HepG2 (cell line): ENCODE results near the gene PIGZ. TPM values are rescaled to one million over a fixed set of nuclear protein-coding genes. Genes with fewer than 3 reads are reported as not detected.

Experiments
- ATAC-seq: fragments of 200-7000 bp; cut with Tn5 transposase; 3 replicates; pipeline ENCODE4 v1.9.1; 2020; ENCODE audit warnings: mild to moderate bottlenecking, moderate library complexity
- BruUV-seq: library from RNA; stranded (reverse); fragments of 400-500 nt; replicated peaks from 2 replicates; lab custom pipeline; 2021; lab: Mats Ljungman, UMichigan
- CTCF ChIA-PET: fragments of 300-600 bp; formaldehyde crosslinking; extraction: SDS; loops from one replicate; lab custom pipeline; 2021; ENCODE audit warnings: low total read pairs, inconsistent platforms, low intra/inter-chr PET ratio; lab: Yijun Ruan, JAX
- POLR2A ChIA-PET: fragments of 350-600 bp; sonication (Branson Sonifier 250); formaldehyde crosslinking; loops from one replicate; lab custom pipeline; 2020; ENCODE audit warnings: antibody characterized with exemption, inconsistent platforms; lab: Yijun Ruan, JAX
- DNase-seq: peaks from one replicate; pipeline ENCODE4 v3.0.0-alpha.2; 2015; ENCODE audit warnings: low spot score
- FAIRE-seq: peaks from 3 replicates; lab custom pipeline; 2011; peaks lifted over from hg19 to GRCh38; lab: Jason Lieb, UNC
- H2AFZ ChIP-seq: one replicate; pipeline ENCODE4 v1.6.1; 2011; ENCODE audit warnings: low read length, inconsistent platforms
- H3K27ac ChIP-seq: fragments of 300-600 bp; 3 replicates; pipeline ENCODE4 v1.8.0; 2011; ENCODE audit warnings: mixed run types, mild to moderate bottlenecking, mixed read lengths, low read length, inconsistent platforms; ENCODE audit not compliant: insufficient read depth; ENCODE audit errors: extremely low read length
- H3K27me3 ChIP-seq, 2 experiments: fragments of 200-600 bp in 1 of 2; 2 replicates in 1 of 2; 3 replicates in 1 of 2; pipeline versions ENCODE4 v1.6.0 to v1.8.0; 2011; ENCODE audit warnings: low read length in 2 of 2, mild to moderate bottlenecking in 2 of 2, moderate library complexity in 2 of 2, inconsistent platforms in 1 of 2; ENCODE audit not compliant: insufficient read depth in 2 of 2, control insufficient read depth in 1 of 2
- H3K36me3 ChIP-seq, 2 experiments: fragments of 200-600 bp in 1 of 2; replicated peaks in 1 of 2; 2 replicates in 1 of 2; 3 replicates in 1 of 2; pipeline versions ENCODE4 v1.5.1 to v1.8.0; 2011; ENCODE audit warnings: low read length in 2 of 2, inconsistent platforms in 1 of 2; ENCODE audit not compliant: insufficient read depth in 2 of 2, control insufficient read depth in 1 of 2
- H3K4me1 ChIP-seq: 2 replicates; pipeline ENCODE4 v1.5.1; 2012; ENCODE audit warnings: low read length, inconsistent platforms; ENCODE audit not compliant: insufficient read depth
- H3K4me2 ChIP-seq: 2 replicates; pipeline ENCODE4 v1.6.0; 2011; ENCODE audit warnings: low read depth, low read length, inconsistent platforms
- H3K4me3 ChIP-seq, 3 experiments: fragments of 200-600 bp in 1 of 3; sonication (generic), shearing (Covaris generic) in 1 of 3; replicated peaks in 1 of 3; 2 replicates each; pipeline ENCODE4 v1.5.1; 2011 to 2016; ENCODE audit warnings: low read length in 3 of 3, inconsistent platforms in 2 of 3, low read depth in 2 of 3, mild to moderate bottlenecking in 2 of 3, control low read depth in 1 of 3, mixed read lengths in 1 of 3; ENCODE audit not compliant: insufficient read depth in 1 of 3
- H3K79me2 ChIP-seq: one replicate; pipeline ENCODE4 v1.6.1; 2011; ENCODE audit warnings: low read length, inconsistent platforms; ENCODE audit not compliant: insufficient read depth
- H3K9ac ChIP-seq: 2 replicates; pipeline ENCODE4 v1.6.0; 2011; ENCODE audit warnings: mild to moderate bottlenecking, low read depth, low read length, inconsistent platforms; ENCODE audit not compliant: insufficient read depth
- H3K9me3 ChIP-seq: 2 replicates; pipeline ENCODE4 v1.5.1; 2012; ENCODE audit warnings: mild to moderate bottlenecking, low read length
- H4K20me1 ChIP-seq: 2 replicates; pipeline ENCODE4 v1.6.0; 2011; ENCODE audit warnings: inconsistent platforms, mild to moderate bottlenecking, low read length, moderate library complexity; ENCODE audit not compliant: insufficient read depth
- ADNP ChIP-seq: sonication (generic); formaldehyde crosslinking; IDR thresholded peaks from 2 replicates; pipeline ENCODE4 v1.4.0; 2020; ENCODE audit warnings: missing genetic modification reagents
- CSRNP2 ChIP-seq: sonication (generic); formaldehyde crosslinking; conservative IDR thresholded peaks from 2 replicates; pipeline ENCODE4 v1.8.0; 2022; ENCODE audit warnings: low read depth, missing genetic modification reagents
- SETDB1 ChIP-seq: sonication (generic); formaldehyde crosslinking; IDR thresholded peaks from 2 replicates; pipeline ENCODE4 v1.5.1; 2020; ENCODE audit warnings: missing genetic modification reagents, mild to moderate bottlenecking, borderline replicate concordance
- TBP ChIP-seq: sonication (generic); formaldehyde crosslinking; IDR thresholded peaks from 2 replicates; pipeline ENCODE4 v1.5.0; 2020; ENCODE audit warnings: missing genetic modification reagents
- ZBTB33 ChIP-seq: sonication (generic); formaldehyde crosslinking; IDR thresholded peaks from 2 replicates; pipeline ENCODE4 v1.4.0; 2020; ENCODE audit warnings: missing genetic modification reagents
- ZBTB43 ChIP-seq: sonication (generic); formaldehyde crosslinking; conservative IDR thresholded peaks from 2 replicates; pipeline ENCODE4 v1.4.0; 2020; ENCODE audit warnings: missing genetic modification reagents
- ZBTB7A ChIP-seq: sonication (generic); formaldehyde crosslinking; IDR thresholded peaks from 2 replicates; pipeline ENCODE4 v1.8.0; 2022; ENCODE audit warnings: mild to moderate bottlenecking, missing genetic modification reagents
- ZFP1 ChIP-seq: IDR thresholded peaks from 2 replicates; pipeline ENCODE4 v1.6.1; 2016
- ZNF180 ChIP-seq: sonication (generic); formaldehyde crosslinking; IDR thresholded peaks from 2 replicates; pipeline ENCODE4 v1.4.0; 2020; ENCODE audit warnings: low read depth, missing genetic modification reagents, borderline replicate concordance
- ZNF263 ChIP-seq: sonication (generic); formaldehyde crosslinking; IDR thresholded peaks from 2 replicates; pipeline ENCODE4 v1.4.0; 2020; ENCODE audit warnings: missing genetic modification reagents
- ZNF333 ChIP-seq: sonication (generic); formaldehyde crosslinking; IDR thresholded peaks from 2 replicates; pipeline ENCODE4 v1.4.0; 2020; ENCODE audit warnings: mild to moderate bottlenecking, missing genetic modification reagents, borderline replicate concordance
- ZNF790 ChIP-seq: sonication (generic); formaldehyde crosslinking; IDR thresholded peaks from 2 replicates; pipeline ENCODE4 v1.8.0; 2022; ENCODE audit warnings: missing genetic modification reagents, mild to moderate bottlenecking, borderline replicate concordance
- WGBS: methylation state at CpG from one replicate; pipeline ENCODE4 v1.1.6; 2017; ENCODE audit warnings: low lambda C conversion rate; 5-methylcytosine and 5-hydroxymethylcytosine counted together
- in situ Hi-C: cut with HindIII; loops from 2 replicates; pipeline ENCODE4 v1.10.0; 2017; ENCODE audit warnings: low pct_unique_long_range_greater_than_20kb; ENCODE audit not compliant: extremely low pct_ligation_motif_present
- intact Hi-C: fragments of 100-400 bp; cut with micrococcal nuclease; formaldehyde crosslinking; loops from one replicate; pipeline ENCODE4 v1.10.0; 2022; ENCODE audit not compliant: unreplicated experiment
- polyA plus RNA-seq, 8 experiments: library from polyadenylated mRNA; depleted of rRNA in 3 of 8; stranded (reverse) in 7 of 8; unstranded in 1 of 8; fragments of >200 nt; fragmentation: Illumina TruSeq in 4 of 8; extraction: Trizol in 4 of 8; gene quantifications; 2 replicates each; pipeline versions ENCODE4 v1.2.1 to v1.2.3, GENCODE V29; 2011 to 2016; ENCODE audit warnings: low read depth in 4 of 8, missing spikeins in 1 of 8, mixed read lengths in 1 of 8; ENCODE audit not compliant: insufficient read depth in 1 of 8
- total RNA-seq, 5 experiments: library from RNA; depleted of rRNA; stranded (reverse); fragments of >200 nt; fragmentation: Illumina TruSeq; extraction: Trizol; gene quantifications; 2 replicates each; pipeline ENCODE4 v1.2.3, GENCODE V29; 2016; ENCODE audit warnings: low read depth in 1 of 5
- TF ChIP-seq, protein P1 (sequence below): sonication (generic); formaldehyde crosslinking; IDR thresholded peaks from 2 replicates; pipeline ENCODE4 v1.4.0; 2020; ENCODE audit warnings: missing genetic modification reagents
- TF ChIP-seq, protein P2 (sequence below): sonication (generic); formaldehyde crosslinking; IDR thresholded peaks from 2 replicates; pipeline ENCODE4 v1.8.0; 2022; ENCODE audit warnings: missing genetic modification reagents, mild to moderate bottlenecking, moderate library complexity, borderline replicate concordance
- TF ChIP-seq, protein P3 (sequence below): sonication (generic); formaldehyde crosslinking; IDR thresholded peaks from 2 replicates; pipeline ENCODE4 v1.4.0; 2020; ENCODE audit warnings: mild to moderate bottlenecking, missing genetic modification reagents

Gene PIGZ
- total and polyA plus RNA-seq, 2 of the 13 experiments (the other 11 are each of a cell fraction or from before 2014, with no cell fraction given) = 4.7 to 60.5 TPM

DNA sequence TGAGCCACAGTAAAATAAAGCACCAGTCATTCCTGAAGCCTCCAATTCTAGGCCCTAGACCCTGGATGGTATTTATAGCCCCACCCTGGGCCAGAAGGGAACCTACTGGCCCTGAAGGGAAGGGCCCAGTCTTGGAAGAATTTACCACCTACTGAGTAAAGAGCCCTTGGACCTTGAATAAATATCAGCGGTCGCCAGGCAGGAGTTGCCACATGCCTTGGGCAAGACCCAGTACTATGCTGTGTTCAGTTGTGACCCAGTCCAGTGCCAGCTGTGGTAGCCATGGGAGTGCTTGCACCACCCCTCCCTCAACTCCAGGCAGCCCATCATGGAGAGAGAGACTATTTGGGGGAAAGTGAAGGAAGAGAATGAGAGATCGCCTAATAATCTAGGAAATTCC is 53.3 kb downstream of the PIGZ start:
- no peak overlapping the region for H3K4me2 ChIP-seq
- H3K9me3 ChIP-seq = no peaks in the 10 kb centered on the region
- H3K27ac ChIP-seq = peak overlapping the region; percentile 39
- H3K79me2 ChIP-seq = no peaks in the 10 kb centered on the region
- peaks cover 12% of the 10 kb centered on the region for H3K4me1 ChIP-seq
- CTCF ChIA-PET = no interaction called here
- POLR2A ChIA-PET = interaction anchor here (0.9 kb wide), 1 partner anchor 27 kb away, joined by 7 read pairs; the partner anchor contains the start of gene NCBP2
- H3K36me3 ChIP-seq = peaks cover 4 to 14% of the 10 kb centered on the region in 2 experiments
- H3K9ac ChIP-seq = no peak overlapping the region
- 95% methylated on average over 3 of the region's 3 CpGs for WGBS
- intact Hi-C loops (no loop called here), in situ Hi-C loops (no loop called here)
- H3K27me3 ChIP-seq = no peaks in the 10 kb centered on the region
- no peak overlapping the region for H3K4me3 ChIP-seq
- no peak overlapping the region for H2AFZ ChIP-seq
- FAIRE-seq = no peak
- no TSS peak for BruUV-seq
- no peaks in the 10 kb centered on the region for H4K20me1 ChIP-seq
- DNase-seq = no peak
- peak; percentile 21; the same call in 2 of the 3 replicates for ATAC-seq
- no peak for TF ChIP-seq ZNF180 (CRISPR knock-in tag)
- no peak for TF ChIP-seq SETDB1 (CRISPR knock-in tag)
- TF ChIP-seq, protein P1, sequence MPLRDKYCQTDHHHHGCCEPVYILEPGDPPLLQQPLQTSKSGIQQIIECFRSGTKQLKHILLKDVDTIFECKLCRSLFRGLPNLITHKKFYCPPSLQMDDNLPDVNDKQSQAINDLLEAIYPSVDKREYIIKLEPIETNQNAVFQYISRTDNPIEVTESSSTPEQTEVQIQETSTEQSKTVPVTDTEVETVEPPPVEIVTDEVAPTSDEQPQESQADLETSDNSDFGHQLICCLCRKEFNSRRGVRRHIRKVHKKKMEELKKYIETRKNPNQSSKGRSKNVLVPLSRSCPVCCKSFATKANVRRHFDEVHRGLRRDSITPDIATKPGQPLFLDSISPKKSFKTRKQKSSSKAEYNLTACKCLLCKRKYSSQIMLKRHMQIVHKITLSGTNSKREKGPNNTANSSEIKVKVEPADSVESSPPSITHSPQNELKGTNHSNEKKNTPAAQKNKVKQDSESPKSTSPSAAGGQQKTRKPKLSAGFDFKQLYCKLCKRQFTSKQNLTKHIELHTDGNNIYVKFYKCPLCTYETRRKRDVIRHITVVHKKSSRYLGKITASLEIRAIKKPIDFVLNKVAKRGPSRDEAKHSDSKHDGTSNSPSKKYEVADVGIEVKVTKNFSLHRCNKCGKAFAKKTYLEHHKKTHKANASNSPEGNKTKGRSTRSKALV = no peak
- TF ChIP-seq, protein P2, sequence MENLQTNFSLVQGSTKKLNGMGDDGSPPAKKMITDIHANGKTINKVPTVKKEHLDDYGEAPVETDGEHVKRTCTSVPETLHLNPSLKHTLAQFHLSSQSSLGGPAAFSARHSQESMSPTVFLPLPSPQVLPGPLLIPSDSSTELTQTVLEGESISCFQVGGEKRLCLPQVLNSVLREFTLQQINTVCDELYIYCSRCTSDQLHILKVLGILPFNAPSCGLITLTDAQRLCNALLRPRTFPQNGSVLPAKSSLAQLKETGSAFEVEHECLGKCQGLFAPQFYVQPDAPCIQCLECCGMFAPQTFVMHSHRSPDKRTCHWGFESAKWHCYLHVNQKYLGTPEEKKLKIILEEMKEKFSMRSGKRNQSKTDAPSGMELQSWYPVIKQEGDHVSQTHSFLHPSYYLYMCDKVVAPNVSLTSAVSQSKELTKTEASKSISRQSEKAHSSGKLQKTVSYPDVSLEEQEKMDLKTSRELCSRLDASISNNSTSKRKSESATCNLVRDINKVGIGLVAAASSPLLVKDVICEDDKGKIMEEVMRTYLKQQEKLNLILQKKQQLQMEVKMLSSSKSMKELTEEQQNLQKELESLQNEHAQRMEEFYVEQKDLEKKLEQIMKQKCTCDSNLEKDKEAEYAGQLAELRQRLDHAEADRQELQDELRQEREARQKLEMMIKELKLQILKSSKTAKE (CRISPR knock-in tag) = no peak
- no peak for TF ChIP-seq ZFP1 (CRISPR knock-in tag)
- no peak for TF ChIP-seq ZBTB43 (CRISPR knock-in tag)
- no peak for TF ChIP-seq ZNF263
- no peak for TF ChIP-seq ADNP (CRISPR knock-in tag)
- TF ChIP-seq ZBTB7A (CRISPR knock-in tag) = no peak
- TF ChIP-seq TBP (CRISPR knock-in tag) = no peak
- TF ChIP-seq, protein P3, sequence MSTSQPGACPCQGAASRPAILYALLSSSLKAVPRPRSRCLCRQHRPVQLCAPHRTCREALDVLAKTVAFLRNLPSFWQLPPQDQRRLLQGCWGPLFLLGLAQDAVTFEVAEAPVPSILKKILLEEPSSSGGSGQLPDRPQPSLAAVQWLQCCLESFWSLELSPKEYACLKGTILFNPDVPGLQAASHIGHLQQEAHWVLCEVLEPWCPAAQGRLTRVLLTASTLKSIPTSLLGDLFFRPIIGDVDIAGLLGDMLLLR = no peak
- no peak for TF ChIP-seq ZNF790
- TF ChIP-seq CSRNP2 (CRISPR knock-in tag) = no peak
- no peak for TF ChIP-seq ZBTB33 (CRISPR knock-in tag)
- TF ChIP-seq ZNF333 = no peak
